Transverse colon (tissue), 4 donors: ENCODE data around the gene C17orf100. TPM values are rescaled to one million over a fixed set of nuclear protein-coding genes. Genes with fewer than 3 reads are reported as not detected.

Source experiments
- DNase-seq: peaks from one replicate; pipeline ENCODE4 v3.0.0-alpha.2; 2019
- H3K27ac ChIP-seq, 4 donors: fragments of 200-600 bp; sonication (generic); 2 replicates each; pipeline ENCODE4 v1.5.1; 2016 to 2018; ENCODE audit warnings: inconsistent platforms in 4 of 4
- H3K27me3 ChIP-seq: fragments of 200-600 bp; sonication (generic); 2 replicates; pipeline ENCODE4 v1.5.1; 2017; ENCODE audit warnings: inconsistent platforms
- H3K36me3 ChIP-seq, 4 donors: fragments of 200-600 bp; sonication (generic); 2 replicates each; pipeline ENCODE4 v1.5.1; 2017 to 2019; ENCODE audit warnings: inconsistent platforms in 4 of 4
- H3K4me1 ChIP-seq, 4 donors: fragments of 200-600 bp; sonication (generic); 2 replicates each; pipeline ENCODE4 v1.5.1; 2017 to 2020; ENCODE audit warnings: inconsistent platforms in 4 of 4
- H3K4me3 ChIP-seq, 4 donors: fragments of 200-600 bp; sonication (generic); 1 replicate in 1 of 4; 2 replicates in 3 of 4; pipeline versions ENCODE4 v1.5.1 to v1.6.1; 2017 to 2019; ENCODE audit warnings: inconsistent platforms in 4 of 4
- H3K9me3 ChIP-seq, 2 donors: fragments of 200-600 bp; sonication (generic); 2 replicates each; pipeline ENCODE4 v1.5.1; 2017 to 2019; ENCODE audit warnings: inconsistent platforms in 2 of 2
- CTCF ChIP-seq, 5 experiments: fragments of 200-600 bp in 3 of 5; fragments of 450-650 bp in 2 of 5; sonication (generic) in 3 of 5; IDR thresholded peaks; 1 replicate in 2 of 5; 2 replicates in 3 of 5; pipeline ENCODE4 v1.5.1; 2016 to 2017; ENCODE audit warnings: antibody characterized with exemption in 5 of 5, inconsistent platforms in 3 of 5, mild to moderate bottlenecking in 2 of 5, moderate library complexity in 1 of 5
- EP300 ChIP-seq: sonication (generic); formaldehyde crosslinking; IDR thresholded peaks from one replicate; pipeline ENCODE4 v1.6.1; 2017; ENCODE audit warnings: antibody characterized with exemption, low read depth
- POLR2A ChIP-seq: fragments of 450-650 bp; IDR thresholded peaks from one replicate; pipeline ENCODE4 v1.6.1; 2016; ENCODE audit warnings: antibody characterized with exemption, mild to moderate bottlenecking, moderate library complexity
- POLR2AphosphoS5 ChIP-seq, 3 donors: sonication (generic); formaldehyde crosslinking; IDR thresholded peaks; one replicate each; pipeline ENCODE4 v1.6.1; 2016; ENCODE audit warnings: antibody characterized with exemption in 3 of 3
- WGBS, 2 donors: methylation state at CpG; one replicate each; pipeline ENCODE4 v1.1.5; 2018; ENCODE audit warnings: low coverage in 1 of 2; 5-methylcytosine and 5-hydroxymethylcytosine counted together
- in situ Hi-C, 4 donors: fragments of 200-750 bp; cut with MboI; loops; one replicate each; pipeline versions ENCODE4 v1.15.0 to v1.15.1; 2017; ENCODE audit warnings: low sequenced_read_pairs in 3 of 4, low pct_ligation_motif_present in 1 of 4, low pct_unique_long_range_greater_than_20kb in 1 of 4
- intact Hi-C: fragments of 100-400 bp; cut with DNase I; formaldehyde crosslinking; loops from one replicate; pipeline ENCODE4 v1.15.1; 2023; ENCODE audit warnings: low total_unique reads
- total RNA-seq, 4 donors: library from RNA; depleted of rRNA; stranded (reverse); fragments of >200 nt; gene quantifications; one replicate each; pipeline ENCODE4 v1.1.0, GENCODE V29; 2016

The C17orf100 gene
- total RNA-seq, 4 donors from 2014 or later: 1.4 to 1.7 TPM; not detected in 2

GRCh38 chr17:6684460-6684783, 32.9 kb downstream of the C17orf100 start:
- intact Hi-C loops (no loop called here), in situ Hi-C loops (loop anchor here in 1 of 4 donors (25.0 kb wide), 1 partner anchor 103 kb away; the partner anchor contains the start of gene FBXO39)
- Histone ChIP-seq H3K4me1 (no peaks in the 10 kb centered on the region), H3K27me3 (peaks cover 28% of the 10 kb centered on the region), H3K36me3 (no peaks in the 10 kb centered on the region), H3K4me3 (no peak overlapping the region), H3K9me3 (no peaks in the 10 kb centered on the region), H3K27ac (no peak overlapping the region)
- WGBS, 2 donors: 67 to 87% methylated on average over 3 to 7 of the region's 7 CpGs
- no peak for TF ChIP-seq CTCF (IDR thresholded peaks at IDR 0.05)
- no peak for TF ChIP-seq POLR2AphosphoS5 (IDR thresholded peaks at IDR 0.05)
- no peak for TF ChIP-seq POLR2A
- TF ChIP-seq EP300: no peak
- DNase-seq: no peak

GRCh38 chr17:6684881-6685767, 33.6 kb downstream of the C17orf100 start:
- Histone ChIP-seq H3K4me3 (no peak overlapping the region), H3K36me3 (no peaks in the 10 kb centered on the region), H3K9me3 (no peaks in the 10 kb centered on the region), H3K27me3 (peaks cover 25% of the 10 kb centered on the region), H3K4me1 (no peaks in the 10 kb centered on the region), H3K27ac (no peak overlapping the region)
- 85 to 87% methylated on average over 3 to 13 of the region's 14 CpGs for WGBS, 2 donors
- no peak for DNase-seq
- TF ChIP-seq POLR2AphosphoS5 (IDR thresholded peaks at IDR 0.05) (no peak), CTCF (IDR thresholded peaks at IDR 0.05) (no peak), EP300 (no peak), POLR2A (no peak)
- intact Hi-C loops (no loop called here), in situ Hi-C loops (loop anchor here in 1 of 4 donors (25.0 kb wide), 1 partner anchor 102 kb away; the partner anchor contains the start of gene FBXO39)

GRCh38 chr17:6686026-6686425, 34.5 kb downstream of the C17orf100 start:
- DNase-seq: no peak
- Histone ChIP-seq H3K9me3 (no peaks in the 10 kb centered on the region), H3K27me3 (peaks cover 16% of the 10 kb centered on the region), H3K36me3 (no peaks in the 10 kb centered on the region), H3K4me1 (no peaks in the 10 kb centered on the region), H3K27ac (no peak overlapping the region), H3K4me3 (no peak overlapping the region)
- in situ Hi-C loops: loop anchor here in 1 of 4 donors (25.0 kb wide), 1 partner anchor 101 kb away; the partner anchor contains the start of gene FBXO39
- no peak for TF ChIP-seq POLR2AphosphoS5 (IDR thresholded peaks at IDR 0.05)
- no peak for TF ChIP-seq POLR2A
- no peak for TF ChIP-seq EP300
- no peak for TF ChIP-seq CTCF (IDR thresholded peaks at IDR 0.05)
- WGBS, 2 donors: 78% methylated on average over 4 of the region's 4 CpGs; no CpG with 5 or more reads in 1 of the 2 donors
- intact Hi-C loops: no loop called here

- no peak for DNase-seq
- intact Hi-C loops: no loop called here
- H3K27me3 ChIP-seq: peaks cover 7% of the 10 kb centered on the region
- H3K9me3 ChIP-seq: no peaks in the 10 kb centered on the region
- H3K4me3 ChIP-seq: no peak overlapping the region
- 83% methylated on average over 9 of the region's 9 CpGs; no CpG with 5 or more reads in 1 of the 2 donors for WGBS, 2 donors
- TF ChIP-seq POLR2A (no peak), EP300 (no peak), CTCF (IDR thresholded peaks at IDR 0.05) (no peak), POLR2AphosphoS5 (IDR thresholded peaks at IDR 0.05) (no peak)
- H3K36me3 ChIP-seq: no peaks in the 10 kb centered on the region
- in situ Hi-C loops: loop anchor here in 1 of 4 donors (25.0 kb wide), 1 partner anchor 98 kb away; the partner anchor contains the start of gene FBXO39
- no peaks in the 10 kb centered on the region for H3K4me1 ChIP-seq
- no peak overlapping the region for H3K27ac ChIP-seq
These were observed 37.4 kb downstream of the C17orf100 start for GRCh38 chr17:6688944-6689343.
